ENCODE results near the gene FAM216A. TPM values are rescaled to one million over a fixed set of nuclear protein-coding genes. Genes with fewer than 3 reads are reported as not detected.

The FAM216A gene
- total and polyA plus RNA-seq, 9 of the 15 experiments (the other 6 are each of a cell fraction or from before 2014, with no cell fraction given): 17.2 to 96.9 (median 48.5) TPM

DNA sequence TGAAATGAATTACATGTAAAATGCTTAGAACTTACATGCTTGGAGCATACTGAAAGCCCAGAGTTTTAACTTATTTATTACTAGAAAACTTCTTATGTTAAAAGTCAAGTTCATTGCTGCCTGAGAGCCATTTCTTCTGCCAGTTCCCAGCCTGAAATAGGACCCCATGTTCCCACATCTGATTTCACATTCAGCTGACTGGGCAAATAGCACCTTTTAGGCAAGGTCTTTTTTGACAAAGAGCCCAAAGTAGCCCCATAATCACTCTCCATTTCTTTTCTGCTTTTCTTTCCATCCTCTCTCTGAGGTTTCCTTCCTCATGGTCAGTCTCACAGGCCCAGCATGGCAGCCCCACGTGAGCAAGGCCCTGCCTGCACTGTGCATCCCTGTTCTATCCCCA is 17.4 kb upstream of the FAM216A start:
- ATAC-seq (no peak), DNase-seq (ENCODE audit: extremely low read depth in 1 of 4, low spot score in 3 of 4) (no peak), FAIRE-seq (no peak)
- Histone ChIP-seq H3K4me3 (no peak overlapping the region), H3K27me3 (ENCODE audit: control insufficient read depth in 2 of 2, insufficient read depth in 2 of 2, low read length in 2 of 2) (no peaks in the 10 kb centered on the region), H3K4me1 (replicated peaks in 1 of 2; ENCODE audit: control insufficient read depth in 2 of 2, insufficient read depth in 2 of 2, low read length in 2 of 2) (peaks cover 9 to 13% of the 10 kb centered on the region in 2 experiments; a peak in 3 of 5 replicates), H3K36me3 (ENCODE audit: control insufficient read depth, insufficient read depth, low read length) (peaks cover 71% of the 10 kb centered on the region), H4K20me1 (replicated peaks; ENCODE audit: control insufficient read depth, insufficient read depth, low read length) (no peaks in the 10 kb centered on the region), H3K4me2 (ENCODE audit: insufficient read depth, low read length) (no peak overlapping the region), H3K27ac (ENCODE audit: extremely low read depth, low read depth, low read length) (peak overlapping the region; percentile 39), H3K9ac (ENCODE audit: insufficient read depth in 1 of 2, low read depth in 2 of 2, low read length in 2 of 2) (peak overlapping the region in 1 of 2 experiments; percentile 83; a peak in 1 of 4 replicates), H3K9me1 (ENCODE audit: control insufficient read depth, insufficient read depth, low read length) (no peaks in the 10 kb centered on the region), H2AFZ (ENCODE audit: low read depth, low read length) (0 out of 2 replicates have a peak overlapping the region, but pooled peaks have one; percentile 87), H3K79me2 (ENCODE audit: control insufficient read depth, insufficient read depth, low read length) (peaks cover 35% of the 10 kb centered on the region), H3K9me3 (replicated peaks; ENCODE audit: control insufficient read depth, insufficient read depth, low read depth, low read length) (no peaks in the 10 kb centered on the region)
- in situ Hi-C loops (cut with MboI) (loop anchor here (5.0 kb wide), 1 partner anchor 376 kb away; no protein-coding TSS in a partner anchor), intact Hi-C loops (cut with micrococcal nuclease) (loop anchor here (2.0 to 5.0 kb wide), 3 partner anchors 18 to 436 kb away; partner anchors contain the start of genes FAM216A and GPN3)
- BruUV-seq (replicated peaks): no TSS peak
- ChIA-PET CTCF (ENCODE audit: low intra/inter-chr PET ratio) (interaction anchor here (1.9 to 3.6 kb wide), 3 partner anchors 150 to 437 kb away, joined by 12 to 30 read pairs (median 15); no protein-coding TSS in a partner anchor), POLR2A (interaction anchor here (2.0 to 2.7 kb wide), 2 partner anchors 11 to 17 kb away, joined by 14 to 22 read pairs; partner anchors contain the start of genes FAM216A and GPN3)
- 85% methylated on average over 1 of the region's 1 CpG for WGBS (ENCODE audit: insufficient coverage, low coverage, missing lambda C conversion rate)
- no peak for TF ChIP-seq ZBTB7A (IDR thresholded peaks at IDR 0.05; ENCODE audit: borderline replicate concordance, control insufficient read depth, low read depth, low read length)
- TF ChIP-seq PML (IDR thresholded peaks at IDR 0.05; ENCODE audit: low read length): no peak
- TF ChIP-seq GTF2E2 (tag; IDR thresholded peaks at IDR 0.05): no peak
- TF ChIP-seq, protein P1, sequence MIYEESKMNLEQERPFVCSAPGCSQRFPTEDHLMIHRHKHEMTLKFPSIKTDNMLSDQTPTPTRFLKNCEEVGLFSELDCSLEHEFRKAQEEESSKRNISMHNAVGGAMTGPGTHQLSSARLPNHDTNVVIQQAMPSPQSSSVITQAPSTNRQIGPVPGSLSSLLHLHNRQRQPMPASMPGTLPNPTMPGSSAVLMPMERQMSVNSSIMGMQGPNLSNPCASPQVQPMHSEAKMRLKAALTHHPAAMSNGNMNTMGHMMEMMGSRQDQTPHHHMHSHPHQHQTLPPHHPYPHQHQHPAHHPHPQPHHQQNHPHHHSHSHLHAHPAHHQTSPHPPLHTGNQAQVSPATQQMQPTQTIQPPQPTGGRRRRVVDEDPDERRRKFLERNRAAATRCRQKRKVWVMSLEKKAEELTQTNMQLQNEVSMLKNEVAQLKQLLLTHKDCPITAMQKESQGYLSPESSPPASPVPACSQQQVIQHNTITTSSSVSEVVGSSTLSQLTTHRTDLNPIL (CRISPR knock-in tag; IDR thresholded peaks at IDR 0.05): no peak
- peak; percentile 74 for TF ChIP-seq ZNF316 (IDR thresholded peaks at IDR 0.05)
- TF ChIP-seq ARID2 (IDR thresholded peaks at IDR 0.05): no peak
- TF ChIP-seq NUFIP1 (IDR thresholded peaks at IDR 0.05; ENCODE audit: partially characterized antibody): no peak
- TF ChIP-seq RBM22 (IDR thresholded peaks at IDR 0.05; ENCODE audit: low read depth, low read length, poor library complexity, severe bottlenecking): no peak
- TF ChIP-seq, protein P2, sequence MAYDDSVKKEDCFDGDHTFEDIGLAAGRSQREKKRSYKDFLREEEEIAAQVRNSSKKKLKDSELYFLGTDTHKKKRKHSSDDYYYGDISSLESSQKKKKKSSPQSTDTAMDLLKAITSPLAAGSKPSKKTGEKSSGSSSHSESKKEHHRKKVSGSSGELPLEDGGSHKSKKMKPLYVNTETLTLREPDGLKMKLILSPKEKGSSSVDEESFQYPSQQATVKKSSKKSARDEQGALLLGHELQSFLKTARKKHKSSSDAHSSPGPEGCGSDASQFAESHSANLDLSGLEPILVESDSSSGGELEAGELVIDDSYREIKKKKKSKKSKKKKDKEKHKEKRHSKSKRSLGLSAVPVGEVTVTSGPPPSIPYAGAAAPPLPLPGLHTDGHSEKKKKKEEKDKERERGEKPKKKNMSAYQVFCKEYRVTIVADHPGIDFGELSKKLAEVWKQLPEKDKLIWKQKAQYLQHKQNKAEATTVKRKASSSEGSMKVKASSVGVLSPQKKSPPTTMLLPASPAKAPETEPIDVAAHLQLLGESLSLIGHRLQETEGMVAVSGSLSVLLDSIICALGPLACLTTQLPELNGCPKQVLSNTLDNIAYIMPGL (CRISPR knock-in tag; IDR thresholded peaks at IDR 0.05): no peak
- no peak for TF ChIP-seq CTBP1 (IDR thresholded peaks at IDR 0.05; ENCODE audit: borderline replicate concordance)
- peak; percentile 45 for TF ChIP-seq MAFF (IDR thresholded peaks at IDR 0.05; ENCODE audit: low read length)
- TF ChIP-seq, protein P3, sequence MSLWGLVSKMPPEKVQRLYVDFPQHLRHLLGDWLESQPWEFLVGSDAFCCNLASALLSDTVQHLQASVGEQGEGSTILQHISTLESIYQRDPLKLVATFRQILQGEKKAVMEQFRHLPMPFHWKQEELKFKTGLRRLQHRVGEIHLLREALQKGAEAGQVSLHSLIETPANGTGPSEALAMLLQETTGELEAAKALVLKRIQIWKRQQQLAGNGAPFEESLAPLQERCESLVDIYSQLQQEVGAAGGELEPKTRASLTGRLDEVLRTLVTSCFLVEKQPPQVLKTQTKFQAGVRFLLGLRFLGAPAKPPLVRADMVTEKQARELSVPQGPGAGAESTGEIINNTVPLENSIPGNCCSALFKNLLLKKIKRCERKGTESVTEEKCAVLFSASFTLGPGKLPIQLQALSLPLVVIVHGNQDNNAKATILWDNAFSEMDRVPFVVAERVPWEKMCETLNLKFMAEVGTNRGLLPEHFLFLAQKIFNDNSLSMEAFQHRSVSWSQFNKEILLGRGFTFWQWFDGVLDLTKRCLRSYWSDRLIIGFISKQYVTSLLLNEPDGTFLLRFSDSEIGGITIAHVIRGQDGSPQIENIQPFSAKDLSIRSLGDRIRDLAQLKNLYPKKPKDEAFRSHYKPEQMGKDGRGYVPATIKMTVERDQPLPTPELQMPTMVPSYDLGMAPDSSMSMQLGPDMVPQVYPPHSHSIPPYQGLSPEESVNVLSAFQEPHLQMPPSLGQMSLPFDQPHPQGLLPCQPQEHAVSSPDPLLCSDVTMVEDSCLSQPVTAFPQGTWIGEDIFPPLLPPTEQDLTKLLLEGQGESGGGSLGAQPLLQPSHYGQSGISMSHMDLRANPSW (CRISPR knock-in tag; IDR thresholded peaks at IDR 0.05): no peak
- TF ChIP-seq, protein P4, sequence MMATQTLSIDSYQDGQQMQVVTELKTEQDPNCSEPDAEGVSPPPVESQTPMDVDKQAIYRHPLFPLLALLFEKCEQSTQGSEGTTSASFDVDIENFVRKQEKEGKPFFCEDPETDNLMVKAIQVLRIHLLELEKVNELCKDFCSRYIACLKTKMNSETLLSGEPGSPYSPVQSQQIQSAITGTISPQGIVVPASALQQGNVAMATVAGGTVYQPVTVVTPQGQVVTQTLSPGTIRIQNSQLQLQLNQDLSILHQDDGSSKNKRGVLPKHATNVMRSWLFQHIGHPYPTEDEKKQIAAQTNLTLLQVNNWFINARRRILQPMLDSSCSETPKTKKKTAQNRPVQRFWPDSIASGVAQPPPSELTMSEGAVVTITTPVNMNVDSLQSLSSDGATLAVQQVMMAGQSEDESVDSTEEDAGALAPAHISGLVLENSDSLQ (IDR thresholded peaks at IDR 0.05): no peak
- TF ChIP-seq, protein P5, sequence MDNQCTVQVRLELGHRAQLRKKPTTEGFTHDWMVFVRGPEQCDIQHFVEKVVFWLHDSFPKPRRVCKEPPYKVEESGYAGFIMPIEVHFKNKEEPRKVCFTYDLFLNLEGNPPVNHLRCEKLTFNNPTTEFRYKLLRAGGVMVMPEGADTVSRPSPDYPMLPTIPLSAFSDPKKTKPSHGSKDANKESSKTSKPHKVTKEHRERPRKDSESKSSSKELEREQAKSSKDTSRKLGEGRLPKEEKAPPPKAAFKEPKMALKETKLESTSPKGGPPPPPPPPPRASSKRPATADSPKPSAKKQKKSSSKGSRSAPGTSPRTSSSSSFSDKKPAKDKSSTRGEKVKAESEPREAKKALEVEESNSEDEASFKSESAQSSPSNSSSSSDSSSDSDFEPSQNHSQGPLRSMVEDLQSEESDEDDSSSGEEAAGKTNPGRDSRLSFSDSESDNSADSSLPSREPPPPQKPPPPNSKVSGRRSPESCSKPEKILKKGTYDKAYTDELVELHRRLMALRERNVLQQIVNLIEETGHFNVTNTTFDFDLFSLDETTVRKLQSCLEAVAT (IDR thresholded peaks at IDR 0.05): no peak
- TF ChIP-seq MAFG (tag; conservative IDR thresholded peaks at IDR 0.05): 0 out of 2 replicates have a peak, but pooled peaks have one; percentile 12

All from K562 (cell line).